ENCODE results near the gene CHD9.
A peak's percentile ranks its signal among the peaks of the same experiment; 100 is the strongest.
"Not testable (repeated sequence)": the region's sequence is repeated elsewhere in the genome, so short reads cannot be mapped to it uniquely, and the experiment has no call there.

Gene CHD9, protein sequence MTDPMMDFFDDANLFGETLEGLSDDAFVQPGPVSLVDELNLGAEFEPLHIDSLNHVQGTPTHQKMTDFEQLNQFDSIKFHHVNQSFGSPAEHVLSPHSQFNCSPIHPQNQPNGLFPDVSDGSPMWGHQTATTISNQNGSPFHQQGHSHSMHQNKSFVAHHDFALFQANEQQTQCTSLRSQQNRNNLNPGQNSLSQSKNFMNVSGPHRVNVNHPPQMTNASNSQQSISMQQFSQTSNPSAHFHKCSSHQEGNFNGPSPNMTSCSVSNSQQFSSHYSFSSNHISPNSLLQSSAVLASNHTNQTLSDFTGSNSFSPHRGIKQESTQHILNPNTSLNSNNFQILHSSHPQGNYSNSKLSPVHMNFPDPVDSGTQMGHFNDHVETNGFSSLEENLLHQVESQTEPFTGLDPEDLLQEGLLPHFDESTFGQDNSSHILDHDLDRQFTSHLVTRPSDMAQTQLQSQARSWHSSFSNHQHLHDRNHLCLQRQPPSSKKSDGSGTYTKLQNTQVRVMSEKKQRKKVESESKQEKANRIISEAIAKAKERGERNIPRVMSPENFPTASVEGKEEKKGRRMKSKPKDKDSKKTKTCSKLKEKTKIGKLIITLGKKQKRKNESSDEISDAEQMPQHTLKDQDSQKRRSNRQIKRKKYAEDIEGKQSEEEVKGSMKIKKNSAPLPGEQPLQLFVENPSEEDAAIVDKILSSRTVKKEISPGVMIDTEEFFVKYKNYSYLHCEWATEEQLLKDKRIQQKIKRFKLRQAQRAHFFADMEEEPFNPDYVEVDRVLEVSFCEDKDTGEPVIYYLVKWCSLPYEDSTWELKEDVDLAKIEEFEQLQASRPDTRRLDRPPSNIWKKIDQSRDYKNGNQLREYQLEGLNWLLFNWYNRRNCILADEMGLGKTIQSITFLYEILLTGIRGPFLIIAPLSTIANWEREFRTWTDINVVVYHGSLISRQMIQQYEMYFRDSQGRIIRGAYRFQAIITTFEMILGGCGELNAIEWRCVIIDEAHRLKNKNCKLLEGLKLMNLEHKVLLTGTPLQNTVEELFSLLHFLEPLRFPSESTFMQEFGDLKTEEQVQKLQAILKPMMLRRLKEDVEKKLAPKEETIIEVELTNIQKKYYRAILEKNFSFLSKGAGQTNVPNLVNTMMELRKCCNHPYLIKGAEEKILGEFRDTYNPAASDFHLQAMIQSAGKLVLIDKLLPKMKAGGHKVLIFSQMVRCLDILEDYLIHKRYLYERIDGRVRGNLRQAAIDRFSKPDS (N-terminal part only)

DNA sequence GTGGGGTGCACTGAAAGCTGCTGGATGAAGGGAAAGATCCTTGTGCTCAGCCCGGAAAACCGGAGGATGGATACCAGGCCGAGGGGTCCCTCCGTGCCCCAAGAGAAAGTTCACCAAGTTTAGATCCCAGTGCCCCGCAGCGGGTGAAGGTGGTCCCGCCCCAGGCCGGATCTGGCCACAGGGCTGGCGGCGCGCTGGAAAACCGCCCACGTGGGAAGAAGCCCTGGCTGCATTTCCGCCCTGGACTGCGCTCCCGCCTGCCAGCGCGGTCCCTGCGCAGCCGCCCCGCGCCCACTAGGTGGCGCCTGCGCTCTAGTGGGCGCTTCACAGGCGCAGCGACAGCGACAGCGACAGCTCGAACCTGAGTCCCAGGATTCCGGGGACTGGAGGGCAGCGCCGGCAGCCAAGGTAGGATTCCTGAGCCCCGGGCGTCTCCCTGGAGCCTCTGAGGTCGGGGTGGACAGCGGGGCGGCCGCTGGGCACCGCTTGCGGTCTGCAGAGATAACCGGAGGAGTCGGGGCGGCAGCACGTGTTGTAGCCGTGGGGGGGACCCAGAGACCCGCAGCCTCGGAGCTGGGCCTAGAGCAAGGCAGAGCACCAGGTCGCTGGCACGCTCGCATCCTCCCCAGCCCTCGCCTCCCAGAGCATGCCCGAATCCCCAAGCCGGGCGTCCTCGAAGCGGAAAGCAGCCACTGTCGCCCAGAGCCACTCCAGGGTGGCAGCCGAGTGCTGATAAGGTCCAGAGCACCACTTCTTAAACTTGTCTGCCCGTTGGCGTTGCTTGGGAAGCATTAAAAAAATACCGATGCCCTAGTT lies at the start of gene CHD9:
Gene CHD9, plus strand, starts transcription at position 322 of the 816 bp plus-strand sequence. CDS start 101,099 bp downstream, outside the sequence.
- peak; percentile 75 for DNase-seq (ENCODE audit: low read depth)

DNA sequence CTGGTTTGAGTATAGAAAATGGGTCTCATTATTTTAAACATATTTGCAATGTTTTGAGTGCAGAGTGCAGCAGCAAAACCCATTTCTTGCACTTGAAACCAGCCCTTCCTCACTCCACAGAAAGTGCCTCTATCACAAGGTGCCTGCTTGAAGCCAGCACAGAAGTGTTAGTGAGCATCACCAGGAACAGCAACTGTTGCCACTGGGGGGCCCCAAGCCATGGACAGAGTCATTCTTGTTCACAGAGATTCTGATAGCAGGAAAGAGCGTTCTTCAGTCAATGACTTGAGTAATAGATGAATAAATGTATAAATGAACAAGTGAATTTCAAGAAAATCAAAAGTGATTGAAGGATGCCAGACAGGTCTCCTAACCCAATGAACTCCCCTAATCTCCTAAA lies 47.7 kb upstream of the CHD9 start:
- no peak for DNase-seq (ENCODE audit: low read depth)

DNA sequence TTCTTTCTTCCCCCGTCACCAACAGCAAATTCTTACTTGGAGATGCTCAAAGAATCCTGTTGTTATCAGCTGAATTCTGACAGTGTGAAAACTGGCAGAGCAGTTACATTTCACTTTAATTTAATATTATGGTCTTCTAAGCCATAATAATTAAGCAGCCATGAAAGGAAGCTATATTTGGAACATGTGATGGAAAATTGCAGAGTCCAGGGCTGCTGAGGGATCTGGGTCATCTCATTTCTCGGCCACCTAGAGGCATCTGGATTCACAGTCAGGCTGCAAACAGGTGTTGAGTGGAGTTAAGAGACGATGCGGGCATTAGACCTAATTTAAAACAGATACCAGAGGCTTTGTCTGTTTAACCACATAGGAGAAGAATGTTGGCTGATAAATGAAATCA lies 40.5 kb upstream of the CHD9 start:
- no peak for DNase-seq (ENCODE audit: low read depth)

DNA sequence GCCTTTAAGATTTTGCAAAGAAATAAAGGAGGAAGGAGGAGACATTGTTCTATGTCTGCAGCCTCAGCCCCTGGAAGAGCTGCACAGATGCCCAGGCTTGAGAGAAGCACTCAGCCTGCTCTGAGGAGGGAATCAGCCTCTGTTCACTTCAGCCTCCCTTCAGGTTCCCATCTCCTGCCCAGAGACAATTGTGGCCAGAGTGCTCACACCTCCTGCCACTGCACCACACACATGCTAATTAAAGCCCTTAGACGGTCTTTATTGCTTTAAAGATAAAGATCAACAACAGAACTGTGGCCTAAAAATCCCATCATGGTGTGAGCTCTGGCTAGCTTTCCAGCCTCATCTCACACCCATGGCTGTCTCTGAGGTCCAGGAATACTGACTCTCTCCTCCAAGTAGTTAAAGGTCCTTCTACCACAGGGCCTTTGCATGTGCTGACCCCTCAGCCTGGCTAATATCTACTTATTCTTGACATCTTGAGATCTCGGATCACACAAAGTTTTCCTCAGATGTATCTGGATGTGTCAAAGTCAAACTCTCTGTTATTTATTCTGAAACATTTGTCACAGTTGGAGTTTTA lies 35.9 kb upstream of the CHD9 start:
- no peak for DNase-seq (ENCODE audit: low read depth)

DNA sequence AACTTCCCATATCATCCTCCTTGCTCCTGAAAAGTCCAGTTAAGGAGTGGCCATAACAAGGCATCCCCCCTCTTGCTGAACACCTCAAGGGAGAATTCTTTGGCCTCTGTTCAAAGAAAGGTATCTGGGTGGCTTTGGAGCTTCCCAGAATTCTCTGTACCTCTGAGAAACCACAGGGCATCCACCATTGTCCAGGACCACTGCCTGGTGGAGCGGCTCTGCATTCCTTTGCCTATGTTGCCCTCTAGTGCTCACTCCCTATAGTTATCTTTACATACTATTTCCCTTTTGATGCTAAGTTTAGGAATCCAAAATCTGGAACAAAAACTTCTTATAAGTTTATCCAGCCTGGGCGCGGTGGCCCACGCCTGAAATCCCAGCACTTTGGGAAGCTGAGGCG lies 32.4 kb upstream of the CHD9 start:
- DNase-seq (ENCODE audit: low read depth) = no peak

DNA sequence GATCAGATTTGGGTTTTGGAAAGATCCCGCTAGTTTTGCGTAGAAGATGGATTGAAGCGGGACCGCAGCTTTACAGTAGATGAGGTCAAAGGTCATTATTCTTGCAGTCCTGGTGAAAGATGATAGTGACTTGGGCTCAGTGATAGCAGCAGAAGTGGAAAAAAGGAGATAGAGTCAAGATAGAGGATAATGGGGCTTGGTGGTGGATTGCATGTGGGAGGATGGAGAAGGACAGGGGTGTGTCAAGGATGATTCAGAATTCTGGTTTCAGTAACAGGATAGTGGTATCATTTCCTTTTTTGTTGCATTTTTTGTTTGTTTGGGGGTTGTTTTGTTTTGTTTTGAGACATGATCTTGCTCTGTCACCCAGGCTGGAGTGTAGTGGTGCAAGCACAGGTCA lies 30.7 kb upstream of the CHD9 start:
- DNase-seq (ENCODE audit: low read depth) = no peak

DNA sequence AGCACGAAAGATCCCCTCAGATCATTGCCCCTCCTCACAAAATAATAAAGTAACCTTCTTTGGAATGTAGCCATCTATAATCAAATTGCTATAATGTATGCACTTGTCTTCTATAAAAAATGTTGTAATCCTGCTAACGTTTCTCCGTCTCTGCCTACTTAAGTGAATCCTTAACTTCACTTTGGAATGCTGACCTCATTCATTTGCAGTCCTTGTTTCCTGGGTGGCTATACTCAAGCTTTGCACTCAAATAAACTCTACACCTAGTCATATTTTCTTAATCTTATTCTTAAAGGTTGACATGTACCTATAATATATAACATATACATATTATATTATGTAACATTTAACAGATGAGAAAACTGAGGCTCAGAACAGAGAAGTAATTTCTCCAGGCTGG lies 24.8 kb upstream of the CHD9 start:
- DNase-seq (ENCODE audit: low read depth) = no peak

DNA sequence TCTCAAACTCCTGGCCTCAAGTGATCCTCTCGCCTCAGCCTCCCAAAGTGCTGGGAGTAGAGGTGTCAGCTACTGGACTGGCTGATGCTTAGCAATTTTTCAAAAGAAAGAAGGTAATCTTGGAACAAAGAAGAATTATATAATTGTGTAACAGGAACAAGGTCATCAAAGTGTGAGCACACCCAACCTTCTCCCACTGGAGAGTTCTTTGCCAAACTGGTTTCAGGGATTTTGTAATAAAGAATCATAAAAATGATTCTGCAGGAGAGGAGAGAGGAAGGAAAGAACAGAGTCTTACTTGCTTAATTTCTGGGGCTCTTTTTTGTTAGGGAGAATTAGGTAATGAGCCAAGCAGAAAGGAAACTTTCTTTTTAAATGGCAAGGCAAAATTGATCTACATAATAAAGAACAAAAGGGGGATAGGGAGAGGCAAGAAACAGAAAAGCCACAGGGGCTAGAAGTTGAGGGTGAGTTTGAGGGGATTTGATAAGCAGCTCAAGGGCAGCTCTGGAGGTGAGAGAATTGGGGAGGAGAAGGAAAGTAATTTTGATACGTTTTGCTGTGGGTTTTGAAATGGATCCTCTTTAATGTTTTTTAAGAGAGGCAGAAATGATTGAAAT lies 23.4 kb upstream of the CHD9 start:
- DNase-seq (ENCODE audit: low read depth) = no peak

DNA sequence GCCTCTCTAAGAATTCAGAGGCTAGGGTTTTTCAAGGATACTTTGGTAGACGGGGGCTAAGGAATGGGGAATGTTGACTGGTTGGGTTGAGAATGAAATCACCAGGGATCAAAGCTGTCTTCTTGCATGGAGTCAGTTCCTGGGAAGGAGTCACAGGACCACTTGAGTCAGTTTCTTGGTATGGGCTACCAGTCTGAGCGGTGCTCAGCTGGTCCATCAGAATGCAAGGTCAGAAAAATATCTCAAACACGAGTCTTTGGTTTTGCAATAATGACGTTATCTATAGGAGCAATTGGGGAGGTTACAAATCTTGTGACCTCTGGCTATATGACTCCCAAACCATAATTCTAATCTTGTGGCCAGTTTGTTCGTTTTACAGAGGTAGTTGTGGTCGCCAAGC lies 20.5 kb upstream of the CHD9 start:
- no peak for DNase-seq (ENCODE audit: low read depth)

DNA sequence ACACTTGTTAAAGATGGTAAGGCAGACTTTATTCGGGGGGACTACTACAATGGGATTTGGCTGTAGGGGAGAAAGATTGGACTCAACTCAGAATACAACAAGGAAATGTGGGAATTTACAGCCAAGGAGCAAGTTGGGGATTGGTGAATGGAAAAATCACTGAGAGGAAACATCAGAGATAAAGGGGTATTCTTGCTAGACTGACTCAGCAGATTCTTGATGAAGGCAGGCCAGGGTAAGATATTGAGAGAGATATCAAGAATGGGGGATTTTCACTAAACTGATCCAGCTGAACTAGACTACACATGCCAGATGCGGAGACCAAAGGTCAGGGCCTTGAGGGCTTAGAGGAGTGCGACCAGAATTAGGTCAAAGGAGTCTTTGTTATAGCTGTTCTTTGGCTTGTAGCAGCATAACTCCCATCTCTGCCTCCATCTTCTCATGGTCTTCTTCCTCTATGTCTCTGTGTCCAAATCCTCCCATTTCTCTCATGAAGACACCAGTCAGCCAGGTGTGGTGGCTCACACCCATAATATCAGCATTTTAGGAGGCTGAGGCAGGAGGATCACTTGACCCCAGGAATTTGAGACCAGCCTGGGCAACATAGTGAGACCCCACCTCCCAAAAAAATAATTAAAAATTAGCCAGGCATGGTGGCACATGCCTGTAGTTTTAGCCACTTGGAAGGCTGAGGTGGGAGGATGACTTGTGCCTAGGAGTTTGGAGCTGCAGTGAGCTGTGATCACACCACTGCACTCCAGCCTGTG lies 19.4 kb upstream of the CHD9 start:
- DNase-seq (ENCODE audit: low read depth) = no peak

DNA sequence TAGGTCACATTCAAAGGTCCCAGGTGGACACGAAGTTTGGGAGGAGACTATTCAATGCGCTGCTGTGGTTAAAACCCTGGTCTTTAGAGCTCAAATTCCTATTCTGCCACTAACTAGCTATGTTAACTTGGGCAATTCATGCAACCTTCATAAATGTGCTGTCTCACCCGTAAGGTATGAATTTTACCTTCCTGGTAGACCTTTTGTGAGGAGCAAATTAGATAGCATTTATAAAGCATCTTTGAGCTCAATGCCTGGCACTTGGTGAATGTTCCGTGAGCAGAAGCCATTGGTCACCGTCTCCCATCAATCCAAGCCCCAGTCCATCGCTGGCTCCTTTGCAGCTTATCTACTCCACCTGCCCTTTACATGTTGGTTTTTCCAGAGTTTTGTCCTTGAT lies 18.7 kb upstream of the CHD9 start:
- DNase-seq (ENCODE audit: low read depth) = no peak

DNA sequence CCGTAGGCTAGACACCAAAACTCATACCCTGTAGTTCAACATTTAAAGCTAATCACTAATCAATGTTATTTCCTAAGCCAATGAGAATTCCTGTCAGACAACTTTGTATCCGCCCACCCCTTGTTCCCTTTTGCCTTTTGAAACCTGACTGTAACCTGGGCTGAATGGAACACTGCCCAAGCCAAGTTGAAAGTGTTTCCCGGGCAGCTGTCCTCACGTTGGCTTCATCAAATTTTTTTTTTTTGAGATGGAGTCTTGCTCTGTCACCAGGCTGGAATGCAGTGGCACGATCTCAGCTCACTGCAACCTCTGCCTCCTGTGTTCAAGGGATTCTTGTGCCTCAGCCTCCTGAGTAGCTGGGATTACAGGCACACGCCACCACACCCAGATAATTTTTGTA lies 18.1 kb upstream of the CHD9 start:
- DNase-seq (ENCODE audit: low read depth) = not testable (repeated sequence)

DNA sequence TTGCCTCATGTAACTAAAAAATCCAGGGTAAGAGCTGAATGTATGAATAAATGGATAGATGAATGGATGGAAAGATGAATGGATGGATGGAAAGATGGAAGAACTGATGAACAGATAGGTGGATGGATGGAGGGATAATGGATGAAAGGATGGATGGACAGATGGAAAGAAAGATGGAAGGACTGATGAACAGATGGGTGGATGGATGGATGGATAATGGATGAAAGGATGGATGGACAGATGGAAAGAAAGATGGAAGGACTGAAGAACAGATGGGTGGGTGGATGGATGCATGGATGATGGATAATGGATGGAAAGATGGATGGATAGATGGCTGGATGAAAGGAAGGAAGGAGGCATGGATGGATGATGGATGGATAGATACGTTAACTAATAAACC lies 14.0 kb upstream of the CHD9 start:
- no peak for DNase-seq (ENCODE audit: low read depth)

DNA sequence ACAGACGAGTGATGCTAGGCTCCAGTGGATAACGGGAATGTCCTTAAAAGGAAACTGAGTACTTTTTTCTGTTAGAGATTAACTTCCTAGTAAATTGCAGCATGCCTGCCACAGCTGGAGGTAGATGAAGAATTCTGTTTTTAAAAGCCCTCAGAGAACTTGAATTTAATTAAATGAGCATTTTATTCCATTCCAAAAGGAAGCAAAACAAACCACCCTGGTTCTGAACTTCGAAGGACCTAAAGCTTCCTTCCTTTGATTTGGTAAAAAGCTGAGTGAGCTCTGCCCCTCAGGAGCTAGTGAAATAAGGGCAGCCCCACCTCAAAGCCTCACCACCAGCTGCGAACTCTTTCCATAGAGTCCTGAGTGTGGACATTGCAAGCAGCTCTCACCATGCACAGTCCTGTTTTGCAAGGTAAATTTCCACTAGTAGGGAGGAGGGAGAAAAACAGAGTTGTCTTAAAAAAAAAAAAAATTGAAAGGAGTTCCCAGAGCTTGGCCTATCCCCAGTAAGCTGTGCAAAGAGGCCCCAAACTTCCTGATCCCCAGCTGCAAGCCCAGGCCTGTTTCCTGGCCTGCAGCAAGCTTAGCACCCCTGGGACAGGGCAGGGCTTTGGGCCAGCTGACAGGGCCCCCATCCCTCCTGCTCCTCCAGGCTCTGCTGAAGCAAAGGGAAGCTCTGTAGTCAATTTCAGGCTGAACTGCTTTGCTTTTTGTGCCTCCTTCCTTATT lies 13.3 kb upstream of the CHD9 start:
- no peak for DNase-seq (ENCODE audit: low read depth)

DNA sequence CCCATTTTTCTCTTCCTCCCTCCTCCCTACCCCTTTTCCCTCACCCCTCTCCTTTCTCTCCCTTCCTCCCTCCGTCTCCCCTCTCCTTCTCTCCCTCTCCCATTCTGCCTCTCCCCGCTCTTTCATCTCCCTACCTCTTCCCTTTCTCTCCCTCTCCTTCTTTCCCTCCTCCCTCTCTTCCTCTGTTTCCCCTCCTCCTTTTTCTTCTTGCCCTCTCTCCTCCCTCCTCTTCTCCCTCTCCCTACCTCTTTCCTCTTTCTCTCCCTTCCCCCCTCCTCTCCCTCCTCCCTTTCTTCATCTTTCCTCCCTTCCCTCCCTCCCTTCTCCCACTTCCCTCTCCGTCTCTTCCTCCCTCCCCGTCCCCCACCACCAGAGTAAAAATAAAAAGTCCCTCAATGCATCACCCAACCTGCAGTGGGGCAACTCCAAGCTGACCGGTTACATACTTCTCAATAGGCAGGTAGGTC lies 12.5 kb upstream of the CHD9 start:
- DNase-seq (ENCODE audit: low read depth) = no peak

DNA sequence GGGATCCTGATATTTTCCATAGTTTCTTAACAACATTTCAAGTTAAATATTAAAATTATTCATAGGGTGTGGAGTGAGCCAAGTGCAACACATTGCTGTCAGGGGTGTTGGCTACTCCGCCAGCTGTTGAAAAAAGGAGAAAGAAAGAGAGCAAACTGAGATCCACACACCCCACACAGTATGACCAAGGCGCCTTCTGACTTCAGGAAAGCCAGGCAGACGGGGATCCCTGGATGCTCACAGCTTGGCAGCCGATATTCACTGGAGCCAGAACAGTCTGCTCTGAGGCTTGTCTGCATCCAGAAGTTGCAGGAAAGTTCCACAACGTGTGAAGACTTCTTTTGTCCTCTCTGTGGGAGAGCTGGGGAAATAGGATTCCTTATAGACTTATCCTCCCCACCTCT lies 11.4 kb upstream of the CHD9 start:
- no peak for DNase-seq (ENCODE audit: low read depth)

DNA sequence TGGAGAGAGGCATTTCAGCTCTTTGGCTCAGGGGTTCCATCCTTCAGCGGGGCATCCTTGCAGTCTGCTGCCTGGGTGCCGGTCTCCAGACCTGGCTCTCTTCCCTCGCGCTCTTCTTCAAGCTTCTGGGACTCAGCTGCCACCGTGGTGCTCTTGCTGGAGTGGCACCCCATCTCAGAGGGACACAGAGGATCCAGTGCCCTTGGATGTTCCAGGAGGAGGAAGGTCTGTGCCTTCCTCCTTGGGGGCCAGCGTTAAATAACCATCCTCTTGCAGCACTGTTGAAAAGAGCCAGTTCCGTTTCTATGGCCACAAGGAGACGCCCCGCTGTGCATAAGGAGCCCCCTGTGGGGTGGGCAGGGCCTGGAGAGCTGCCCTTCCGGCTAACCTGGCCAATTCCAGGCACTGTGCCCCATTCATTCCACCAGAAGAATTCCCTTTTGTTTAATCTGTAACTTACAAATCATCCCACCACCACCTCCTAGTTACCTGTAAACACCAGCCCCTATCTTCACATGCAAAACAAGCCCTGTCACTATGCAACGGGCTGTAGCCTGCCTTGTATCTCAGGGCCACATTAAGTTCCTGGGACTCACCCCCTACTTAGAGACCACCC lies 10.7 kb upstream of the CHD9 start:
- DNase-seq (ENCODE audit: low read depth) = no peak

DNA sequence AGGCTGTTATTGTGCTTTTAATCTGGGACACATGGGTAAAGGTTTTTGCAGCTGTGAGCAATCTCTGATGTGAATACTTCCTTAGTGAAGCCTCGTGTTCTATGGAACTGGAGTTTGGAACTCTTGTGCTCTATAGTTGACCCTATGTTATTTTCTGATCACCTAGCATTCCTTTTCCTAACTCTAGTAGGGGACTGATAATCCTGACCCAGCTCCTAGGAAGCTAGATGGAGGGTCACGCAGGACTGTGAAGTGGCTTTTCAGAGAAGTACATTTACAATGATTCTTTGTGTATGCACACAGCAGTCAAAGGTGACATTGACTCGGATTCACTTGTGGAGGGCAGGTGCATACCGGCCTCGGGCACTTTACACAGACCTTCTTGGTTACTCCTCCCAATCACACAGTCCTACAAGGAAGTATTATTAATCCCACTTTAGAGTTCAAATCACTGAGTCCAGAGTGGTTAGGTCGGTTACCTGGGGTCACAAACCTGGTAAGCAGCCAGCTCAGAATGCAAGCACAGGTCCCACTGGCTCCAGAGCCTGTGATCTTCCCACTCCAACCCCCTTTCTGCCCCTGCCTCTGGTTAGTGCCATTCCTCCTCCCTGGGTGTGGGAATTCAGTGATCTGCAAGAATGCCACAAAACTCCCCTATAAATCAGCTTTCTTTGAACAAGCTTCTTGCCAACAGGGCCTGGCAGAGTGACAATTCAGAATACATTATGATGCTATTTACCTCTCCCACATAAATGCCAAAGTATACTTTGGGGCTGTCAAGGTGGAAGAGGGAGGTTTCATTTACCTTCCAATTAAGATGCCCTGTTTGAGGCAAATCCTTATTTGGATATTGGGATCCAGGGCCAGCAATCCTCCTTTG lies 9.2 kb upstream of the CHD9 start:
- DNase-seq (ENCODE audit: low read depth) = no peak
